LNCaP clone FGC (cell line): ENCODE data around the gene MAML3.

Experiments
- DNase-seq: peaks from one replicate; pipeline ENCODE4 v3.0.0-alpha.2; 2011; ENCODE audit warnings: low read depth
- H3K4me3 ChIP-seq: 2 replicates; pipeline ENCODE4 v1.5.1; 2011; ENCODE audit warnings: mild to moderate bottlenecking, low read depth, low read length, control low read depth
- CTCF ChIP-seq: IDR thresholded peaks from 2 replicates; pipeline ENCODE4 v1.5.1; 2012; ENCODE audit warnings: mild to moderate bottlenecking; ENCODE audit not compliant: control insufficient read depth, insufficient read depth; ENCODE audit errors: extremely low read depth

The MAML3 gene

GRCh38 chr4:140157341-140157740 lies 3.4 kb upstream of the MAML3 start:
- no peak overlapping the region for H3K4me3 ChIP-seq
- no peak for DNase-seq
- no peak for TF ChIP-seq CTCF

- TF ChIP-seq CTCF: no peak
- DNase-seq: no peak
- H3K4me3 ChIP-seq: no peak overlapping the region
Observed at GRCh38 chr4:140156529-140157171, 2.7 kb upstream of the MAML3 start.

- DNase-seq: no peak
Observed at GRCh38 chr4:140154572-140154891, 548 bp upstream of the MAML3 start.

GRCh38 chr4:140153419-140153717 lies 616 bp downstream of the MAML3 start:
- TF ChIP-seq CTCF: no peak
- peak overlapping the region; percentile 64 for H3K4me3 ChIP-seq
- DNase-seq: no peak

More at GRCh38 chr4:140154572-140154891, 548 bp upstream of the MAML3 start:
- H3K4me3 ChIP-seq: peak overlapping the region; percentile 64
- no peak for TF ChIP-seq CTCF

- TF ChIP-seq CTCF: no peak
- no peak for DNase-seq
- H3K4me3 ChIP-seq: peak overlapping the region; percentile 64
Observed at GRCh38 chr4:140152751-140153418, 1.1 kb downstream of the MAML3 start.

GRCh38 chr4:140152013-140152703 lies 1.8 kb downstream of the MAML3 start:
- peak overlapping the region; percentile 64 for H3K4me3 ChIP-seq
- TF ChIP-seq CTCF: 0 out of 2 replicates have a peak, but pooled peaks have one; percentile 13
- no peak for DNase-seq

- peak; percentile 83 for DNase-seq
- peak overlapping the region; percentile 64 for H3K4me3 ChIP-seq
- no peak for TF ChIP-seq CTCF
Observed at GRCh38 chr4:140151699-140152012, 2.3 kb downstream of the MAML3 start.
